Activated CD4-positive, alpha-beta T cell treated with anti-CD3 and anti-CD28 coated beads for 48 hours (primary cell): ENCODE data around the gene CAMK2G.
"Not testable (repeated sequence)": the region's sequence is repeated elsewhere in the genome, so short reads cannot be mapped to it uniquely, and the experiment has no call there.

ENCODE experiments used
- DNase-seq: peaks from one replicate; pipeline ENCODE4 v3.0.0-alpha.2; 2020

CAMK2G gene

GRCh38 chr10:73874267-73875138 lies at the start of gene CAMK2G:
Gene CAMK2G (minus strand): TSS chr10:73874555. CDS start chr10:73874461, 94 bp downstream.
- peak; percentile 86 for DNase-seq

- DNase-seq: no peak
These were observed 48.4 kb upstream of the CAMK2G start for GRCh38 chr10:73922864-73923133.

GRCh38 chr10:73922007-73922863 lies 47.9 kb upstream of the CAMK2G start:
- DNase-seq: peak; percentile 6

- no peak for DNase-seq
These were observed 45.7 kb upstream of the CAMK2G start for GRCh38 chr10:73920089-73920488.

- not testable (repeated sequence) for DNase-seq
These were observed 45.1 kb upstream of the CAMK2G start for GRCh38 chr10:73919481-73919880.

GRCh38 chr10:73917566-73918305 lies 43.4 kb upstream of the CAMK2G start:
- no peak for DNase-seq

GRCh38 chr10:73916761-73917470 lies 42.6 kb upstream of the CAMK2G start:
- DNase-seq: no peak

- no peak for DNase-seq
These were observed 41.0 kb upstream of the CAMK2G start for GRCh38 chr10:73915206-73915851.

- DNase-seq: no peak
These were observed 39.7 kb upstream of the CAMK2G start for GRCh38 chr10:73914036-73914435.

- DNase-seq: no peak
These were observed 37.2 kb upstream of the CAMK2G start for GRCh38 chr10:73911553-73912004.

GRCh38 chr10:73910764-73911552 lies 36.6 kb upstream of the CAMK2G start, which contains the start of gene PLAU:
Gene PLAU (plus strand): TSS chr10:73911132. CDS start chr10:73911556, 424 bp downstream.
- peak; percentile 51 for DNase-seq

GRCh38 chr10:73910401-73910763 lies 36.0 kb upstream of the CAMK2G start:
- DNase-seq: peak; percentile 10

GRCh38 chr10:73909540-73910115 lies 35.3 kb upstream of the CAMK2G start:
- DNase-seq: no peak

- peak; percentile 63 for DNase-seq
These were observed 34.6 kb upstream of the CAMK2G start for GRCh38 chr10:73908853-73909539.

- no peak for DNase-seq
These were observed 33.6 kb upstream of the CAMK2G start for GRCh38 chr10:73907841-73908517.

- no peak for DNase-seq
These were observed 32.4 kb upstream of the CAMK2G start for GRCh38 chr10:73906524-73907447.

GRCh38 chr10:73905256-73906020 lies 31.1 kb upstream of the CAMK2G start:
- DNase-seq: no peak
